ENCODE data around the gene OPN1LW.
"Not testable (repeated sequence)": the region's sequence is repeated elsewhere in the genome, so short reads cannot be mapped to it uniquely, and the experiment has no call there.

The OPN1LW gene

DNA sequence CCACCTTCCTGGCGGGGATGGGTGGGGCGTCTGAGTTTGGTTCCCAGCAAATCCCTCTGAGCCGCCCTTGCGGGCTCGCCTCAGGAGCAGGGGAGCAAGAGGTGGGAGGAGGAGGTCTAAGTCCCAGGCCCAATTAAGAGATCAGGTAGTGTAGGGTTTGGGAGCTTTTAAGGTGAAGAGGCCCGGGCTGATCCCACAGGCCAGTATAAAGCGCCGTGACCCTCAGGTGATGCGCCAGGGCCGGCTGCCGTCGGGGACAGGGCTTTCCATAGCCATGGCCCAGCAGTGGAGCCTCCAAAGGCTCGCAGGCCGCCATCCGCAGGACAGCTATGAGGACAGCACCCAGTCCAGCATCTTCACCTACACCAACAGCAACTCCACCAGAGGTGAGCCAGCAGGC is at the start of gene OPN1LW:
OPN1LW (plus strand) TSS at position 234 of the 400 bp plus-strand sequence; CDS start at position 275, 41 bp downstream.
- not testable (repeated sequence) for DNase-seq

DNA sequence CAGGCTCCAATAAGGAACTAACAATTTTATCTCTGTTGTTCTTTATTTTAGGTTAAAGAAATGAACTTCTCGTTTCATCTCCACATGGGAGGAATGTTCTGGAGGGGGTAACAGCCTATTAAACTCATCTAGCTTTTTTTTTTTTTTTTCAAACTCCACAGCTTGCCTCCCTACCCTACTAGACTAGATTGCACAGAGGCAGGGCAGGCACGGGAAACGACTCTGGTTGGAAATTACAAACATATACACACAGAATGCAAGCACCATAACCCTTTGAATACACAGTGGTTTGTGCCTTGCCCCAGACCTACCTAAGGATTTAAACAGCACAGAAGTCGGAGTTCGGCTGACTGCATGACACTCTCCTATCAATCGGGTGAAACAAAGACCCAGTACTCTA is 49.2 kb upstream of the OPN1LW start:
- DNase-seq = no peak

DNA sequence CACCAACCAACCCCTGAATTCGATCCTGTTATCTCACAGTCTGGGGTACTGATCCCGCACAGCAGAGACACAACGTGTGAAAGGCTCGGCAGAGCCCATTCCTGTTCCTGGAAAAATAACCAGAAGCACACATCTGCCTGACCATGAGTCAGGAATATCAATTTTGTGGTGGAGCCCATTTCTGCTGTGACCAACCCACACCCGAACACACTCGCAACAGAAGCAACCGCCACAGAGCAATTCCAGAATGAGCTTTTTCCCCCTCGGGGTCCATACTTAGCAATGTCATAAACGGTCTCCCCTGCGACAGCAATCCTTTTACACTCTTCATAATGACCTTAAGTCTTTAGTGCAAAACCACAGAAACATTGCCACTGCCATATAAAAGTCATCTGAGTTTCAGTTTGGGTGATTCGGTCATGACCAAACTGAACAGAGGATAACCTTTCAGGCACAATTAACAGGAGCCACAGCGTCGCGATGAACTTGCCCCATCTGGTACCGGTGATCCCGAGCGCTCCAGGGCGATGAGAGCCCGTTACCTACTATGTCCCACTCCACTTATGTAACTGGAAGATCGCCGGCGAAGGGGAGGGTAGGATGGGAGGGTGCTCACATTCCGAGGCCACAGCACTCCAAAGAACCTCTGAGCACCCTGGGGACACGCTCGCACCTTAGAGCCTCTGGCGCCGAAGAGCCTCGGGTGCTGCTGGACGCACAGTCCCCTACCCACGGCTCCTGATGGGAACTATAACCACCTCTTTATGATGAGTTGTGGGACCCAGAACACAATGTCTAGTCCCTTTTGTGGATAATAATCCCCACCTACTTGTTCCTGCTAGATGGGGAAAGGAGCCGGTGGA is 47.7 kb upstream of the OPN1LW start:
- peak; percentile 45 for DNase-seq

DNA sequence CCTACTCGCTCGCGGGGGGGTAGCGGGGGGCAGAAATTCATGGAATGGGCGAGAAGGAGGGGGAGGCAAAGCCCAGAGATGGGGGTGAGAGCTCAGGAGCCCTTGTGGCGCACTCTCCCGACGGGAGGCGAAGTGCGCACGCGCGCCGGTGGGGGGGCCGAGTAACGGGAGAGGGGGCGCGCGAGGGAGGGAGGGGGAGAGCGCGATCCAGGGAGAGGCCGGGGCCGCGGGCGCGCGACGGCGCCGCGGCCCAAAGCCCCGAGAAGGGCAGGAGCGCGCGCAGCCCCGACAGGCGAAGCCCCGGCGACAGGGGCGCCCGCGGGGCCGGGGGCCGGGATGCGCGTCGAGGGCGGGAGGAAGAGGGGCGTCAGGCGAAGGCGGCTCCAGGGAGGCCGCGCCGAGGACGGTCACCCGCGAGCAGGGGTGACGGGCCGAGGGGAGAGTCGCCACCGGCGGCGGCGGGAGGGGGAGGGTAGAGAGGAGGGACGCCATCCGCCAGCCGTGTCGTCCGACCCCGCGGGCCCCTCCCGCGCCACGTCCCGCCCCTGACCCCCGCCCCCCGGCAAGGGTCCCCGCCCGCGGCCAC is 46.9 kb upstream of the OPN1LW start:
- DNase-seq = peak; percentile 76

DNA sequence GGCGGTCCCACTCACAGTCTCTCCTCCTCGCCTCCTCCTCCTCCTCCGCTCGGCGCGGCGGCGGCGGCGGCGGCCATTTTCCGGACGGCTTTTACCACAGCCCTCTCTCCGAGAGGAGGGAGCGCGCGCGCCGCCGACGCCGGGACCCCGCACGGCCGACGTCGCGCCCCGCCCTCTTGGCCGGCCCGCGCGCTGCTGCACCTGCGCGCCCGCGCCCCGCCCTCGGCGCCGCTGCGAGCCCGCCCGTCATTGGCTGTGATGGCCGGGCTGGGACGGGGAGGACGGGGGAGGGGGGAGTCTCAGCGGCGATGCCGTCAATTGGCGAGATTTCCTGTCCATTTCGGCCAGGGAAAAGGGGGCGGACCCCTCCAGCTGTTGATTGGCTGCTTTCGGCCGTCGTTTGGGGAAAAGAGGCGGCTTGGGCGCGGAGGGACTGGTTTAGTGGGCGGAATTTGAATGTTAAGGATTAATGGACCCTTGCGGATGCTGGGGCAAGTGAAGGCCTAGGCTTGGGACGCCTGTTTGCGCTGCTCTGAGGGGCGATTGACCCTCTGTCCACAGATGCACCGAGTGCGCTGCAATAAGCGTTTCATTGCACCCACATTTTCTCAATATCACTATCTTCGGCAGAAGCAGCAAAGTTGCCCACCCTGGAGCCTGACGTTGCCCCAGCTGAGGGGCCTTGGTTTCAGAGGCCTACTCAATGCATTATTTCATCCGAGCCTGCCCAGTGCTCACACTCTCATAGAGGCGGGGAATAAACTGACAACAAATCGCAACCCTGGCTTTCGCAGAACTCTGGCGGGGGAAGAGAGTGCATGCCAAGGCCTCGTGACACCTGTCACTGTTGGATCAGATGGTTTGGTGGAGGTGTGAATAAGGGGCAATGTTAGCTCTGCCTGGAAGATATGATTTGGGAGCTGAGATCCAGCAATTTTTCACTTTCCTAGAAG is 46.2 kb upstream of the OPN1LW start, which contains the start of gene MECP2:
MECP2 (minus strand) TSS at position 129 of the 953 bp plus-strand sequence.
- peak; percentile 92 for DNase-seq

DNA sequence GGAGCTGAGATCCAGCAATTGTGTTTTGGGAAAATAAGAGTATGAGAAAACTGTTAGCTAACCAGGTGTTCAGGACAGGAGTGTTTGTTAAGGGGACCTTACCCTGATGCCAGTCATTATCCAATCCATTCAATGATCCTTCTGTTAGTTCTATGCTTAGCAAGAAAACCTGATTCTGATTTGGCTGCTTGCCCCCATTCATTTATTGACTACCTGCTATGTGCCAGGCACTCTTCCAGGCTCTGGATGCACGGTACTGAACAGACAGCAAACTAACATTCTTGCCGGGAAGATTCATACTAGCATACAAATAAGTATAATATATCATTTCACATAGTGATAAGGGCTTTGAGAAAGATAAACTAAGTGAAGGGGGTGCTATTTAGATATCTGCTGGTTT is 45.5 kb upstream of the OPN1LW start:
- no peak for DNase-seq

DNA sequence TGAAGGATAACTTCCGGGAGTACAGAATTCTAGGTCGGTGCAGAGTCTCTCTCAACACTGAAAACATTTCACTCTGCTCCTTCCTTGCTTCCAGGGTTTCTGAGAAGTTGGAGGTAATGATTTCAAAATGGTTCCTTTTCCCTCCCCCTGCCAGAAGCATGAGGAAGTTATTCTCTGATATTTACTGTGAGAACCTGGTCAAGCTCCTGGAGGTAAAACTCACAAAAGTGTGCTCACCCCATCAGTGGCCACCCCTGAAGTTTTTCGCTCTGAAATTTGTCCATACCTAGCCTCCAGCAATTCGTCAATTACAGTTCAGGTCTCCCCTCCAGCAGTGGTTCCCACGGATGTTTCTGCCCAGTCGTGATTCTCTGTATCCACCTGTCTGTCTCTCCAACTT is 30.3 kb upstream of the OPN1LW start:
- DNase-seq = no peak

DNA sequence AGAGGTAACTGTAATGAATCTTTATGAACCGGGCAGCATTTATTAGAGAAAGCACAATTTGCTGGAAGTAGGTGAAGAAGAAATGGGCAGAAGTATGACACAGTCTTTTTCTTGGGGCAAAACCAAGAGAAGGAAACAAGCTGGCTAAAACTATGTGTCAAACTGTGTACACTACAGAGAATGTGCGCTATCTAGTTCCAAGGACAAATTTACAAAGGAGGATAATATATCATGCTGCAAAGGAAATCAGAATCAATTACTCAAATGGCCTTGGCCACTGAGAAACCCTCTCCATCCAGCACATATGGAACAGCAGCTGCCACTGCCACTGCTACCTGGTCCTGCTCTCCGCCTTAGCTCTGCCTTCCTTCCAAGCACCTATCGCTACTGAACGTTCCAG is 29.4 kb upstream of the OPN1LW start:
- DNase-seq = no peak

DNA sequence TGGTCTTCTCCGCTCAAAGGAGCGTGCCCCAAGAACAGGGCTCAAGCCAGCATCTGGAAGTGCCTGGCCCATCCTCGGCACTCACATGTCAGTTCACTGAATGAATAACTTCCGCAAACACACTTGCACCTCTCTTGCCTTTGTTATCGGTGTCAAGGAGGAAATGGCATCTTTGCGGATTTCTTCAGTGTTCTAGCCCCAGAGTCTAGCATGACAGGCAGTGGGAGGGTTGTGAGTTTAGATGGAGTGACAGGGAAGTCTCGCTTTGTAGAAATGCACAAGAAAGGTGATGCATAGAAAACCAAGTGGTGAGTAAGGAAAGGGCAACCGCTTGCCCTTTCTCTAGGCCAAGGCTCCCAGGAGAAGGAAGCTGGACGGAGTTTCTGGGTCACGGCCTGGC is 29.0 kb upstream of the OPN1LW start:
- DNase-seq = no peak

DNA sequence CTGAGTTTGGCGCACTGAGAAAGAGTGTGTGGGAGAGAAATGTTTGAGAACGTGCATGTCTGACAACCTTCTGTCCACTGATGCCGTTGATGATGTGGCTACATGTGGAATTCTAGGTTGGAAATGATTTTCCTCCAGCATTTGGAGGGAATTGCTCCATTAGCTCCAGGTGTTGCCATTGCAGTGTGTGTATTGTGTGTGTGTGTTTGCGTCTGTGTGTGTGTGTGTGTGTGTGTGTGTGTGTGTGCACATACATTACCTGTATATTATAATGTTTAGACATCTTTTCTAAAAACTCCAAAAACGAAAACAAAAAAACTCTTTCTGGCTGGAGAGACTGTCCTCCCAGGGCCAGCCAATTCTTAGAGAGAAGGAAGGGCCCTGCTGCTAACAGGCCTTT is 28.3 kb upstream of the OPN1LW start:
- no peak for DNase-seq

DNA sequence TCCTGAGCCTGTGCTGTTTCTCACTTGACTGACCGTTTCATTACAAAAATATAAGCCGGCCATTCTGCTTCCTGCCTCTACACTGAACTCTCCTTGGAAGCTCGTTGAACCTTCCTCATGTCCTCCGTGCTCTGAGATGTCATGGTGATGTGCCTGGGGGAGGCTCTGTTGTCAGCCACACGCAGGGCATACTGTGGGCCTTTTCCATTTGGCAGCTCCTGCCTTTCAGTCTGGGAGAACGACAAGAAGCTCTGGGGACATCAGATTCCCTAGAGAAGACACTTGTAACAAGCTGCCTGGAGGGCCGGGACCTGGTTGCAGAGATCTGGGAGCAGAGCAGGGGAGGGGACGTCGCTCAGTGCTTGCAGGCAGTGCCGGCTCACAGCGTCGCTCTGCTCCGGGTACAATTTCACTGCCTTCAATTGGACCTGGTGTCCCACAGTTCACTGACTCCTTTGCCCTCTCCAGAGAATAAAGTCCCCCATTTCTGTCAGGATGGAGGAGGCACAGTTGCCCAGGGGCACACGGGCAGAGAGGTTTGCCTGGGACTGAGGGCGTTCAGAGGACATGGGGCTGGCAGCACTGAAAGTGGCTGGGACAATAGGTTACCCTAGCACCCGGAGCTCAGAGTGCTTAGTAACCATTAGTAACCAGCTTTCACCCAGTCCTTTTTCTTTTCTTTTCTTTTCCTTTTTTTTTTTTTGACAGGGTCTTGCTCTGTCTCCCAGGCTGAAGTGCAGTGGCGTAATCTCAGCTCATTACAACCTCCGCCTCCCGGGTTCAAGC is 27.4 kb upstream of the OPN1LW start:
- no peak for DNase-seq

DNA sequence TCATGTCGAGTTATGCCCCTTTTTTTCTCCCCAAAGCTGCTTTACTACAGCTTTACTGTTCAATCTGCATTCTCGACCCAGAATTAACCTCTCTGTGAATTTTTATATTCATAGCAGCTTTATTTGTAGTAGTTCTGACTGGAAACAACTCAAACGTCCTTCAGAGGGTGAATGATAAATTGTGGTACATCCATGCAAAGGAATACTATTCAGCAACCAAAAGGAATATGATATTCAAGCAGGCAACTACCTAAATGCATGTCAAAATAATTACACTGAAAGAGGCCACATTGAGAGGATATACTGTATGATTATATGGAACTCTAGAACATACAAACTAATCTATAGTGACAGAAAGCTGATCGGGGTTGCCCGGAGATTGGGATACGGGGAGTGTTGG is 26.5 kb upstream of the OPN1LW start:
- no peak for DNase-seq

DNA sequence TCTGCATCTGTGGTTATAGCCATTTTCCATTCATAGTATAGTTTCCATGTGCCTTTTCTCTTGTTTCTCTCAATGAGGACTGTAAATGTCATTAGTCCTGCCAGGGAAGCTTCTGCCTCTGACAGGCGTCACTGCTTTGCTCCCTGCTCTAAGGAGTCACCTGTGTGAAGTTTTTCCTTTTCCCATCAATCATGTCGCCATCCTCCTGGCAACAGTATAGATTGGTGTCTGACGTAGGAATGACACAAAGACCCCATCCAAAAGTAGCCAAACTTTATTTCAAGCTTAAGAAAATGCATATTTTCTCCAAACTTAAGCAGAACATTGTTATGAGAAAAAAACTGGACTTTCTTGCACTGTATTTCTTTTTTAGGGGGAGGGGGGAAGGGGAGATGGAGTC is 23.5 kb upstream of the OPN1LW start:
- no peak for DNase-seq

DNA sequence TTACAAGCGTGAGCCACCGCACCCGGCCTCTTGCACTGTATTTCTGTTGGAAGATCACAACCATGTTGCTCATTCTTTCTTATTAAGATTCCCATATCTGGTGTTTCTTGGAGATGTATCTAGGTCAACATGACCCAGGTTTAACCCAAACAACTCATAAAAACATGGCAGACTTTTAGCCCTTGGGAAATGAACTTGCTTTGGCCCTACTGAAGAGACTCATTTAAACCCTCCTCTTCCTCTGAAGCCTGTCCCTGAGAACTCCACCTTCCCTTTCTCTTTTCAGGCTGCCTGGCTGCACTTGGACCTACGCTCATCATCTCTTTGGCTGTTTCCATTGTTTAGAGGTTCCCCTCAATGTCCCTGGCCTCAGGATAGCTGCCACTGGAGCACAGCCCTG is 22.8 kb upstream of the OPN1LW start:
- no peak for DNase-seq

DNA sequence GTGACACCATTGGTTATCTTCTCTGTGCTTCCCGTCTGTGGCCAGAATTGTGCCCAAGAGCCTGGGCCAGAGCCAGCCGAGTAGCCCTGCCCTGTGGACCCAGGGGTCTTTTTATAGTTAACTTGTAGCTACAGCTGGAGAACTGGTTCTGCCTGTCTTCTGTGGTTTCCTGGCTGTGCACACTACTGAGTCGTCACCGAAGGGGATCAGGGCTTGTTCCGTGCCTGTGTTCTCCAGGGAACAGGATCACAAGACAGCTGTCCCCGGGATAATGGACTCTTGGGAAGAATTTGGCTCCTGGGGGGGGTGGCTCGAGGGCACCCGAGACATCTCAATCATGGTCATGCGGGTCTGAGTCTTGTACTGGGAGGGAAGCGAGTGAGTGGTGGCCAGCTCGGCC is 22.1 kb upstream of the OPN1LW start:
- DNase-seq = no peak

DNA sequence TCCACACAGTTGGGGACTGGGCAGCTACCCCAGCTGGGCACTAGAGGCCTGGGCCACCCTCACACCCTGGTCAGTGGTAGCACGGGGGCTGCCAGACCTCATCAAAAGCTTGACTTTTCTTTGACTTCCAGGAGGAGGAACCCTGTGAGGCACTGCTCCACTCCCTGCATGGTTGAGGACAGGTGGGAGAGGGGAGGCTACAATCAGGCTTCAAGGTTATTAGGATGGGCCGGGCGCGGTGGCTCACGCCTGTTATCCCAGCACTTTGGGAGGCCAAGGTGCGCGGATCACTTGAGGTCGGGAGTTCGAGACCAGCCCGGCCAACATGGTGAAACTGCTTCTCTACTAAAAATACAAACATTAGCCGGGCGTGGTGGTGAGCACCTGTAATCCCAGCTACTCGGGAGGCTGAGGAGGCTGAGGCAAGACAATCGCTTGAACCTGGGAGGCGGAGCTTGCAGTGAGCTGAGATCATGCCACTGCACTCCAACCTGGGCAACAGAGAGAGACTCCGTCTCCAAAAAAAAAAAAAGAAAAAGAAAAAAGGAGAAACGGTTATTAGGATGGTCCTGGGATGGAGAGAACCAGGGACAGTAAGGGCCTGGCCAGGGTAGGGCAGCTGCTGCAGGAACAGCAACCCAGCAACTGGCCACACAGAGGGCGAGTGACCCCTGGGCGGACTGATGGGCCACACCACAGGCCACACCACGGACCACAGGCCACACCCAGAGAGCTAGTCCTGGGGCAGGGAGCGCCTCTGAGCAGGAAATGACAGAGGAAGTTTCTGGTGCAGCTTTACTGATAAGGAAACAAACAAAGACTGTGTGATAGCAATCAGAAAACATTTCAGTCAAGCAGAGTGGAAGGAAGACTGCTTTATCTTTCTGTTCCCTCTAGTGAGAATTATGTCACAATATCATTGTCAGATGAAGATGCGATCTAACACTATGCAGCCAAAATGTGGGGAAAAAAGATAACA is 20.5 kb upstream of the OPN1LW start:
- DNase-seq = peak; percentile 66

DNA sequence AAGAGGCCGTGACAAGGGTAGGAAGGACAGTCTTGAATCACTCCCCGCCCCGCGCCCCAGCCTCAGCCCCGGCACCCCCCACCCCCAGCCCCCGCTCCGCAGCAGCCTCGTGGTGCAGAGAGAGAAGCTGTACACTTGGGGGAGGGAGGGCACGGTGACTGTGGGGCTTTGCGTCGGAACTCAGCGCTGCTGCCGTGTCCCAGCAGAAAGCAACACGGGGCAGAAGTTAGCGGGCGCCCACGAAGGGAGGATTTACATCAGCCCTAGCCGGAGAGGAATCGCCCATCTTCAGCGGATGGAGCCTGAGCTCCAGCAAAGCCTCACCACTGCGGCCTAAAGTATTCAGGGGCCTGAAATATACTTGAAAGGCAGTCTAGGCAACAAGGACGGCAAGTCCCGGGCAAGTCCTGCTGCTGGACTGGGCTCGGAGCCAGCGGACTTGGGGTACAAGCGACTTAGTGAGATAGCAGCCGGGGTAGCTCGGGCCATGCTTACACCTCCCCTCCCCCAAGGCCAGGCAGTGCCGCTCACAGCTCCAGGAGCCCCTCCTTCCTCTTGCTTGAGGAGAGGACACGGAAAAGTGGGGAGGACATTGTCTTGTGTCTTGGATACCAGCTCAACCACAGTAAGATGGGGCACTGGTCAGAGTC is 18.5 kb upstream of the OPN1LW start:
- no peak for DNase-seq

DNA sequence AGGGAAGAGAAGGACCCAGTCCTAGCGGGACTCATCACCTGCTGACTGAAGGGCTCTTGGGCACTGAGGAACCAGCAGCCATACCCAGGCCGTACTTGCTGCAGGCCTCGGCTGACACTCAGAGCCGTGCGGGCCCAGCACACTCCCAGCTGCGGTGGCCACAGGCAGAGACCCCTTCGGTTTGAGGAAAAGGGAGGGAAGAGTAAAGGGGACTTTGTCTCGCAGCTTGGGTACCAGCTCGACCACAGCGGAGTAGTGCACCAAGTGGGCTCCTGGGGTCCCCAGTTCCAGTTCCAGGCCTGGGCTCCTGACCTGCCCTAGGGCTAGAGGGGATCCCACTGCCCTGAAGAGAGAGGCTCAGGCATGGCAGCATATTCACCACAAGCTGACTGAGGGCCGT is 17.9 kb upstream of the OPN1LW start:
- no peak for DNase-seq

DNA sequence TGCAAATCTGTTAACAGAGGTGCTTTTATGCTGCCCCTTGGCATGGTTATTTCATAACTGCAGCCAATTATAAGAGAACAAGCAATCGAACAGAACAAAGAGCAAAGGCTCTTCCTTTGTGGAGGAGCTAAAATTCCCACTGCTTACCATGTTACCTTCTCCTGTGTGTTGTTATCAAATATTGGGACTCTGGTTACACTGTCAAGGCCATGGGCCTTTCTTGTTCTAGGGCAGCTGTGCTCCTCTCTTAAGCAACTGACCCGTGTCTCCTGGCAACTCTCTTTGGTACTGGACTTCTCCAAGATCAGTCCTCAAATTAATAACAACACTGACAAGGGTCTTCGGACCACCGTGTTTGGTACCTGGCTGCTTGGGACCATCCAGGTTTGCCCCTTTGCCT is 12.1 kb upstream of the OPN1LW start:
- no peak for DNase-seq

DNA sequence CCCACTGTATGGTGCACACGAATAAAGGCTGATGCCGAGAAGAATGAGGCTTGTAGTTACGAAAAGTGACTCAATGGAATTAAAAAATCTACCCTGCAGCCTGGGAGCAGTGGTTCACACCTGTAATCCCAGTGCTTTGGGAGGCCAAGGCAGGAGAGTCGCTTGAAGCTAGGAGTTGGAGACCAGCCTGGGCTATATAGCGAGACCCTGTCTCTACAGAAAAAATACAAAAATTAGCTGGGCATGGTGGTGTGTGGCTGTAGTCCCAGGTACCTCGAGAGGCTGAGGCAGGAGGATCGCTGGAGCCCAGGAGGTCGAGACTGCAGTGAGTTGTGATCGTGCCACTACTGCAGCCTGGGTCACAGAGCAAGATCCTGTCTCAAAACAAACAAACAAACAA is 11.7 kb upstream of the OPN1LW start:
- DNase-seq = no peak
